Right renal cortex interstitium (tissue), 3 donors: Measurements from ENCODE around the gene NADK2. TPM values are rescaled to one million over a fixed set of nuclear protein-coding genes. Genes with fewer than 3 reads are reported as not detected.
"Not testable (repeated sequence)": the region's sequence is repeated elsewhere in the genome, so short reads cannot be mapped to it uniquely, and the experiment has no call there.

Experiments
- DNase-seq, 3 donors: peaks; one replicate each; pipeline ENCODE4 v3.0.0-alpha.2; 2013; ENCODE audit warnings: low read depth in 3 of 3, low spot score in 2 of 3
- polyA plus RNA-seq, 3 donors: library from polyadenylated mRNA; unstranded; fragments of 120-200 nt; gene quantifications; one replicate each; pipeline ENCODE4 v1.2.1, GENCODE V29; 2013; ENCODE audit not compliant: insufficient read length in 3 of 3

The NADK2 gene
- polyA plus RNA-seq, 3 donors, result 54.0 to 60.4 (median 59.4) TPM

DNA sequence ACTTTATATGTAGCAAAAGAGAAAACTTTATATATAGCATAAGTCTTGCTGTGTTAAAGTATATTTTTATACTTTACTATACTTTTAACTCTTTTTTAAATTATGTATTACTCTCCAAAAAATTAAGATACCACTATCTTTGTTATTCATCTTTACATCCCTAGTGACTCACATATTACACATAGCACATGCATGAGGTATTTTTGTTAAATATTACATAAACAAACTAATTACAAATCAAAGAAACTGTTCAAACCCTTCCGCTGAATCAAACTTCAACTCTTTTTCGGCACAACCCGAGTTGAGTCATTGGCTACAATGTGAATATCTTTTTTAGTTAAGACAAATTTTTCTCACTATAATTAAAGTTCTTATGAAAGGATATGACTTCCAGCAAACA is 32.1 kb downstream of the NADK2 start:
- no peak for DNase-seq

DNA sequence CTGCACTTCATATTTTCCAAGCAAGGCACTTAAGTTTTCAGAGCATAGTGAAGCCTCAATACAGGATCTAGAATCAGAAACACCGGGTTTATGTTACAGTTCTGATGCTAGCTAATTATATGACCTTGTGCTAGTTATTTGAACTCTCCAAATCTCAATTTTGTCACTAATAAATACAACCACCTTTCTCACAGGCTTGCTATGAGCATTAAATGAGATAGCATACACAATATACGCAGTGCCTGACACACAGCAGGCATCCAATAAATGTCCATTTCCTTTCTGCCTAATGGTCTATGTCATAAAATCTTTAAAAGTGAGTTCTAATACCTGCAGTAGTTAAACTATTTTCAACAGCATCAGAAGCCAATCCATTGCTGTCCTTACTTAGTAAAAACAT is 32.9 kb downstream of the NADK2 start:
- DNase-seq, result no peak

DNA sequence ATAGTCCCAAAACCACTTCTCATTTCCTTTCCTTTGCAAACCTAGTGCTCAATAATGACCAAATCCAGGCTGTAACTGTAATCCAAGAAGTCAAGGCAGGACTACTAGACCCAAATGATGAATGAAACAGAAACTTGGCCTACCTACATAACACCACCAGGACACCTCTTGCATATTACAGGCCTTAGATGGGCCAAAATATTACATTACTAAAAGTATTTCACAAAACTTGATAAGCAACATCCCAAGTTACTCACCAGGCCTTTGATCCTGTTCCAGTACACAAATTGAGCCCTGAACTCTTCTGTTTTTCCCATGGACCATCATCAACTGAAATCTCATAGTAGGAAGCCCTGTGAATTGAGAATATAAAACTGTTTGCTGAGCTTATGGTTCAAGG is 34.8 kb downstream of the NADK2 start:
- DNase-seq, result no peak

DNA sequence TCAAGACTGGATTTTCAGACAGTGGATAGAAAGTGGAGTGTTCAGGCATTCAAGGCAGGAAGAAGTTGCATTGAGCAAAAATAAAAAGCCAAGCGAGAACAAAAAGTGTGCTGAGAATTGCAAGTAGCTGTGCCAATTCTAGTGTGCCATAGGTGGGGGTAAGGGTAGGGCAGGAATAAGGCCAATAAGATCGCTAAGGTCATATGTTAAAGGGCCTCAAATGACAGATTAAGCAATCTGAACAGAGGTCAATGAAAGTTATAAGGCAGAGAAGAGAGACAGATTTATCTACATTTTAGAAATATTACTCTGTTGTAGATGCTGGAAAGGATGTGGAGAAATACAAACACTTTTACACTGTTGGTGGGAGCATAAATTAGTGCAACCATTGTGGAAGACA is 36.4 kb downstream of the NADK2 start:
- no peak for DNase-seq

DNA sequence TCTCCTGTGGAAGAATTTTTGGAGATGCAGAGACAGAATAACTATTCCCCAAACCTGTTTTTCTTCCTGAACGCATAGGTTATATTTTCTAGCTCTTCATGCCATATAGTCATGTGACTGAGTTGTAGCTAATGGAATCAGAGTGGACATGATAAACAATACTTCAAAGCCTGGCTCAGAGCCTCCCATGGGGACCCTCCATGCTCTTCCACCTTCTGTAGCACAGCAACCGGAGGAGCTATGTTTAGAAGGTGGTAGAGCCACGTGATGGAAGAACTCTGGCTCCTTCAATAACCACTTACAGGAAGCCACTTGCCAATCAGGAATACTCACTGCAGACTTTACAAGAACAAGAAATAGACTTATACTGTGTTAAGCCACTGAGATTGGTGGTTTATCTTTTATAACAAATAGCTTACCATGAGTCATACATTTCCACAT is 39.2 kb downstream of the NADK2 start:
- no peak for DNase-seq

DNA sequence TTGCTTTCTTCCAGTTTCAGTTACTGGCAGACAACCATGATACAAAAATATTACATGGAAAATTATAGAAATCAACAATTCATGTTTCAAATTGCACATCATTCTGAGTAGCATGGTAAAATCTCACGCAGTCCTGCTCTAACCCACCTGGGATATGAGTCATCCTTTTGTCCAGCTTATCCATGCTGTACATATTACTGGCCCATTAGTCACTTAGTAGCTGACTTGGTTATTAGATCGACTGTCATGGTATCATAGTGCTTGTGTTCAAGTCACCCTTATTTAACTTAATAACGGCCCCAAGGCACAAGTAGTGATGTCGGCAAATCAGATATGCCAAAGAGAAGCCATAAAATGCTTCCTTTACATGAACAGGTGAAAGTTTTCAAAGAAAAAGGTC is 41.2 kb downstream of the NADK2 start:
- DNase-seq, result no peak

DNA sequence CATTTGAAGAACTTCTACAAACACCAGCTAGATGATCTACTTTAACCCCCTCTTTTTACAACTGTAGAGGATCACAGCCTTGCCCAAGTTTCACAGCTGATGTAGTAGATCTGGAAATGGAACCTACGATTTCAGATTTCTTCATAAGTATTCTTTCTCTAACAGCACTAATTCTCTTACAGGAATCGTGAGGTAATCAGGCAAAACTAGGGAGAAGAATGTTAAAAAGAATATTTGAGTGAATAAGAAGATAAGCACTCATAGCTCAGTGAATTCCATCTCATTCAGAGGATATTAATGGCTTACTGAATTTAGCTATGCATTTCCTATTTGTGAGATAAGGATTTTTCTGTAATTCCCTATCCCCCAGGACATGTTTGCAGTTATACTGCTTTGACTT is 42.1 kb downstream of the NADK2 start:
- DNase-seq, result no peak

DNA sequence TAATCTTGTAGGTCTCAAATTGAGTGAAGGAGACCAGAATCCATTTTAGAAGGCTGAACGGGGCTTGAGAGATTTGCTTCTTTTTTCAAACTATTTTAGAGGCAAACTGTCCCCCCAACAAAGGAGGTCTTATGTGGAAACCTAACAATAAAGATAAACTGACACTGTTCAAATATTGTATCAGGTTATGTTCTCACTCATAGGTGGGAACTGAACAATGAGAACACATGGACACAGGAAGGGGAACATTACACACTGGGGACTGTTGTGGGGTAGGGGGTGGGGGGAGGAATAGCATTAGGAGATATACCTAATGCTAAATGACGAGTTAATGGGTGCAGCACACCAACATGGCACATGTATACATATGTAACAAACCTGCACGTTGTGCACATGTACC is 42.9 kb downstream of the NADK2 start:
- DNase-seq, result not testable (repeated sequence)

DNA sequence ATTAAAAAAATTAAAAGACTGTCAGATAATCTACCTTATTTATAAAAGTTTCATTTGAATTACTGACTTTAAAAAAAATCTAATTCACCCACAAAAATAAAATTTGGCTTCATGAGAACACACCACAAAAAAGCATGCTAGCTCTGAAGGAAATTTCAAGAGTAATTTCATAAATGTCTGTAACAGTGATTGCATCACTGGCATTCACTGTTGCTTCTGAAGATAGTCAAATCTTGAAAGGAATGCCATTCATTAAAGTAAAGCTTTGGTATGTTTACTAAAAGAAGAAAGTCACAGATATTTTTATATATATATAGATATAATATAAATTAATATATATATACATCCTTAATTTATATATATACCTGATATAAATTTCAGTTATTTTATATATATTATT is 43.4 kb downstream of the NADK2 start:
- no peak for DNase-seq

DNA sequence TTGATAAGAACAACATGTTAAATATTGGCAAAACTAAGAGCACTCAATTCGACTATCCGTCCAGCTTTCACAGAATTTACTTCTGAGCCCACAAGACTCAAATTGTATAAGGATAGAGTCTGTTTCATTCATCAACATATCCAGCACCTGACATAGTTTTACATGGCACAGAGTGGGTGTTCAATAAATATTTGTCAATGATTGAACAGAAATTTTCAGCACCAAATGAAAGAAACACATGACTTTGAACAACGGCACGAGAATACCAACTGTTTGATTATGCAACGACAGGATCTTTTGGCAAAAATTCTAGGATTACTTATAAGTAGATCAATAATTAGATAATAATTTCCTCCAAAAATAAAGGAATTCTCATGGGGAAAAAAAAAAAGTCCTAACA is 48.0 kb downstream of the NADK2 start:
- DNase-seq, result no peak

DNA sequence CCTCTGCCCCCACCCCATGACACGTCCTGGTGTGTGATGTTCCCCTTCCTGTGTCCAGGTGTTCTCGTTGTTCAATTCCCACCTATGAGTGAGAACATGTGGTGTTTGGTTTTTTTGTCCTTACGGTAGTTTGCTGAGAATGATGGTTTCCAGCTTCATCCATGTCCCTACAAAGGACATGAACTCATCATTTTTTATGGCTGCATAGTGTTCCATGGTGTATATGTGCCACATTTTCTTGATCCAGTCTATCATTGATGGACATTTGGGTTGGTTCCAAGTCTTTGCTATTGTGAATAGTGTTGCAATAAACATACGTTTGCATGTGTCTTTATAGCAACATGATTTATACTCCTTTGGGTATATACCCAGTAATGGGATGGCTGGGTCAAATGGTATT is 57.3 kb downstream of the NADK2 start:
- DNase-seq, result not testable (repeated sequence)

DNA sequence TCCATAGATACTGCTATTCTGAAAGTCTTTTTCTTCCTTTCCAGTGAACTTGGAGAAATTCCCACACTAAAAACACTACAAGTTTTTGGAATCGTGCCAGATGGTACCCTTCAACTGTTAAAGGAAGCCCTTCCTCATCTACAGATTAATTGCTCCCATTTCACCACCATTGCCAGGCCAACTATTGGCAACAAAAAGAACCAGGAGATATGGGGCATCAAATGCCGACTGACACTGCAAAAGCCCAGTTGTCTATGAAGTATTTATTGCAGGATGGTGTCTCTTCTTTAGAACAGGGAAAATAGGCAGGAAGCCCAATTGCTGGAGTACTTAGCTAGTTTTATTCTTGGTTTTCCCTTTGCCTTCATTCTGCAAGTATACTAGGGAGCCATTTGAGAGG is 60.0 kb downstream of the NADK2 start:
- no peak for DNase-seq

DNA sequence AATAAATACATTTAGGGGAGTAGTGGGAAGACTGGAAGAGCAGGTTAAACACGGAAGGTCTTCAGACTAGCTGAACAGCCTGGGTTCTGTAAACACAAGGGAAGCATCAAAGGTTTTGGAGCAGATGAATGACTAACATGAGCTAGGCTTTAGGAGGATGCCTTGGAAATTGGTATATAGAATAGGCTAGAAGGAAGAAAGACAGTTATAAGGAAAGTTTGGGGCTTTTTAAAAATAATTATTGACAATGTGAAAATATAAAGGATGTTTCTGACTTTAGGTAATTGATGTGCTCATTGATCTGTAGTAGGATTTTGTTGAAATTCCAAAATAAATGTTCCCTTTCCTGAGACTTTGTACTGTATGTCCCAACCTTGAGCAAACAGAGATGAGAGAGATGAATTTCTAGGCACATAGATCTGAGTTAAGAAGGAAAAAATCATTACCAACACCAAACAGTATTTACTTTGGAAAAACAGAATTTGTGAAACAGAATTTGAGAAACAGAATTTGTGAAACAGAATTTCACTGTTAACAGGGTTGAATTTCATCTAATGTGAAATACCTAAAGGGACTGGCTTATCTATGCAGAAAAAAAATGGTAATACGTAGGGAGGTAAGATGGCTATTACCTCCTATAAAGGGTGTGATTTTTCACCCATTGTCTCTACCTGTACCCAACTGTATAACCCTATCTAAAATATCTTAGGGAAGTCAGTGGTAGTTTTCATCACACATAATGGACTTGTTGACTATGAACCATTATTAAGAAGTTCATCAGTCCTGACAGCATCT is 61.0 kb downstream of the NADK2 start:
- no peak for DNase-seq

DNA sequence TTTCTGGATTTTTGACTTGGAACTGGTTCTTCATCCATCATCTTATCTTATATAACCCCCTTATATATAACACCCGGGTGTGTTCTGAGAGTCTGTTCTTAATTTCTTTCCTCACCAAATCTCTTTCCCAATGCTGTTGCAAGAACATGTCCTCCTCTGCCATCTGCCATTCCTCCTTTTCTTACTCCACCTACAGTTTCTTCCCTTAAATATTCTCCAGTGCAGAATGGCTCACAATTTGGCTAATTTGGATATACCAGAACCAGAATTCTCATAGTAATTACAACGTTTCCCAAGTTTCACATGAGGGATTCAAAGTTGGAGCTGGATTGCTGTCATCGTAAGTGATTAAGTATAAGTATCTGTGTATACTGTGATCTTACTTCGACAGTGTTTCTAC is 61.8 kb downstream of the NADK2 start:
- no peak for DNase-seq

DNA sequence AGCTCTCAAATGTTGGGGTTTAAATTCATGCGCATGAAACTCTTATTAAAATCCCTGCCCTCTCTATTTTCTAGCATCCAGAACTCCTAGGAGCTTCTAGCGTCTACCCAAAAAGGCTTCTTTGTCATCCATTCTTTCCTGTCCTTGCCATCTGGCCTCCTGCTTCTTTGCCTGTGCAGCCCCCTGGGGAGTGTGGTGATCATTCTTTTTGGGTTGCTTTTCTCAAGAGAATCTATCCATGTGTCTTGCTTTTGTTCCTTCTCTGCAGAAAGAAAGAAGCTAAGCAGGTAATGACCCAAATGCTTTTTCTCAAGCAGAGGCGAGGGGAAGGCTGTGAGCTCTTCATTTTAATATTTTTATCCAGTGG is 63.2 kb downstream of the NADK2 start:
- no peak for DNase-seq

DNA sequence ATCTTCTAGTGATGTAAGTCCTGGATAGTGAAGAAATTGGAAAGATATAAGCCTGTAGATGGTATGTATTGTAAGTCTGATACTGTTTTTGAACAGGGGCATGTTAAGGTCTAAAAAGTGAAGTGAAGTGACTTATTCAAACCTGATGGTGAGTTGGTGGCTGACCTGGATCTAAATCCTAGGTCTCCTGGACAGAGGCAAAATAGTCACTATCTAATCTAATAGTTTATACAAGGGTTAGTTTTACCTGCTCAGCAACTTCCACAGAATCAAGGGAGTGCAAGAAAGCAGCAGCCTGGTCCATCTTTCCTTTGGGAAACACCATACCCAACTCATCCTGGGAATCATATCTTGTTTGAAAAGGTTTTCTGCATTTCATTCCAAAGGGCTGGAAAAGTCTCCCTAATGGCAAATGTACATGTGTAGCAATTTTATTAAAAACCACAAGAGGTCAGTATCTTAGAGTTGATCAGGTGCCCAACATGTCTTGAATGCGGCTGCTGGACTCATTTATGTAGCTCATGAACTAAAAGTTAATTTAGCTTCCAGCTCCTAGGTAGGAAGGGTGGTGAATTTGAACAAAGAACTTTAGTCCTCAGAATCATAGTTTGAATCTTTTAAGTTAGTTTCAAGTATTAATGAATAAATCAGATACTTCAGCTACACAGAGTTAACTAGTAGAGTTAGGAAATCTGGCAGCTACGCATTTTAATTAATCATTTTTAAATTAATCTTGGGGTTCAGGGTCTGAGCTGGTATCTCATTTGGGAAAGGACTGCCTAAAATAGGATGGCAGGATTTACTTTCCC is 63.8 kb downstream of the NADK2 start:
- DNase-seq, result no peak

DNA sequence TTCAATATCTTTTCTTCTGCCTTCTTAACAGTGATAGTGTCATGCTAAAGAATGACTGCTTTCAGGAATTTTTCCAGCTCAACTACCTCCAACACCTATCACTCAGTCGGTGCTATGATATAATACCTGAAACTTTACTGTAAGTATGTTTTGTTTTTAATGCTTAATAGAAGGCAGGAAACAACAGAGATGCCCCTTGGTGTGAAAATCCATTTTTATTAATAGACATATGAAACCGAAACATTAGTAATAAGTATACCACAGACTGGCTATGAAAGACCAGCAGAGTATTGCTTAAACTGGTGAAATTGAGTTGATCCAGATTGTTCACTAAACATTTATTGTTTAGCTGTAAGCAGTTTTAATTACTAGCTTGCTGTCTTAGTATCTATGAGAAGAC is 64.6 kb downstream of the NADK2 start:
- no peak for DNase-seq

DNA sequence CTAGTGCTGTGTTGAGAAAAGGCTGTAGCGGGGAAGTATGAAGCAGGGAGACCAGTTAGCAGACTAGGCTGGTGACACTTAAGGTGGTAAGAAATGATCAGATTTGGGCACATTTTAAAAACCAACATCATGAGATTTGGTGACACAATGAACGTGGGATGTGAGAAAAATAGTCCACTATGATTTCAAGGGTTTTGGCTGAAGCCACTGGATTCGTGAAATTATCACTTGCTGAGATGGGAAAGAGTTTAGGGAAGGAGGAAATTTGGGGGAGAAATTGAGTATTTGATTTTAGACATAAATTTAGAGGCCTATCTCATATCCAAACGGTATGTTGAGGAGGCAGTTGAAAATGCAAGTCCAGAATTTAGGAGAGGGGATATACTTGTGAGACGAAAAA is 66.7 kb downstream of the NADK2 start:
- no peak for DNase-seq

DNA sequence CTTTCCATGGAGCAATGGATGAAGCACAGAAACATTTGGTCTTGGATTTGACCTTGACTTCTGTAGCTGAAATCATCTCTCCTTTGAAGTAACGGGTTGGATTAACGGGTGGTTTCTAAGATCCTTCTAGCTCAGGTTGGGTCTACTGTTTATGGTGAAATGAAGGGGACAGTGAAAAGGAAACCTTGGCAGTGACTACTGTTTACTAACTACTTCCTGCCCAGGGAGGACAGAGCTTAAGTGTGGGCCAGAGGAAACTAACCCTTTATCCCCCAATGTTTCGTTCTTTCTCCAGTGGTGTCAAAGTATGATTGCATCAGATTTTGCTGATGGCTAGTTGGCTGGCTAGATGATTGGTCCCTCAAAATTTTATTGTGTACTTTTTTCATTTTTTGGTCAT is 67.6 kb downstream of the NADK2 start:
- no peak for DNase-seq

DNA sequence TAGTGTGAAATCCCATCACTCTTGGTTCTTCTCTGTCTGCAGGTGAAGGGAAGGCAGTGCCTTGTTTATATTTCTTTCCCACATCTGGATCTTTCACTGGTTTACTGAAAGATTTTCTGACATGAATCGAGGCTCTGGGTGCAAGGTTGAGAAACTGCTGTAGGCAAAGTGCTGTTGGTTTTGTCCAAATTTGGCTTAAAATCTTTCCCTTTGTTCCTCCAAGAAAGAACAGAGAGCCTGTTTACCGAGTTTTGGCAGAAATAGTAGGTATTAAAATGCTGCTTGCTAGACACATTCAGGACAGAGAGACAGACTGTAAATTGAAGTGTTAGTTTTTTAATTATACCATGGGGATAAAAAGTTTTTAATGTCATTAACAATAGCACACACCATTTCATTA is 68.3 kb downstream of the NADK2 start:
- no peak for DNase-seq

DNA sequence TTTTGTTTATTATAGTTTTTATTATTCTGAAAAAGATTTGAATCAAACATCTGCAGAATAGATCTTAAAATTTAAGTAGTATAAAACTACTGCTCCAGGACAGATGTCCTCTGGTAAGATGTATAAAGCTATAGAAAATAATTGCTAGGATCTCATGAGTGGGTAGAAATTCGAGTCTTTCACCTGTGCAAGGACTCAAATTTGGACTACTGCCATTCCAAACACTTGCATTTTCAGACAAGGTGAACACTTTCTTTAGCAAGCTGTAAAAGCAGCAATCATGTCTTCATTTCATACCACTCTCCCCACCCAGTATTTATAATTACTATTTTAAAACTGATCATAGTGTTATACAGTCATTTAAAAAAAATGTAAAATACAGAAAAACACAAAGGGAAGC is 69.1 kb downstream of the NADK2 start:
- no peak for DNase-seq

DNA sequence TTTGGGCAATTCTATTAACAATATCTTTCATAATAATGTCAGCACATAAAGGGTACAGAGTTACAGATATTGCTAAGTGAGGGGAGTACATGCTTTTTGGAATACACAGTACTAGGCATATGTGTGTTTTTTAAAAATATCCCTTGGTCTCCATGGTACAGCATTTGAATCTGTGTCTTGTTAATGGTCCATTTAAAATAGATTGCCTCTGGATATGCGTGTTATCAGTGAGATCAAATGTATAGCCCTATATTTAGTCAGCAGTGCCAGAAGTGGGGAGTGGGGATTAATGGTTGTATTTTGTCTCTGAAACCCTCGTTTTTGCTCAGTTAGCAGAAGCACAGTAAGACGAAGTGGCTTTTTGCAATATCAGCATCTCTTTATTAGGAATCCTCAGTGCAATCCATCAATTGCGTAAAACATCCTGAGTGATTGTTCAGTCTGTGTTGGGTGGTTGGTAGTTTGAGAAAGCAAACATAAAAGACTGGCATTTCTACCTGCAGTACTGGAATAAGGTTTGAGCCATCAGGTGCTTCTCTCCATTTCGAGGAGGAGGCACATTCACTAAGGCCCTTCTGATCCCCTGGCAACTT is 70.8 kb downstream of the NADK2 start:
- DNase-seq, result no peak
